Calu3 (cell line): ENCODE results near the gene ZNF547. TPM values are rescaled to one million over a fixed set of nuclear protein-coding genes. Genes with fewer than 3 reads are reported as not detected.

Experiments
- Bru-seq: library from RNA; stranded (reverse); fragments of 400-500 nt; gene quantifications from one replicate; lab custom pipeline; 2021; lab: Mats Ljungman, UMichigan
- BruChase-seq, 2 experiments: library from RNA; stranded (reverse); fragments of 400-500 nt; gene quantifications; one replicate each; lab custom pipeline; 2021; lab: Mats Ljungman, UMichigan
- BruUV-seq: library from RNA; stranded (reverse); fragments of 400-500 nt; replicated peaks from 2 replicates; lab custom pipeline; 2021; lab: Mats Ljungman, UMichigan
- CTCF ChIA-PET: fragments of 300-600 bp; sonication (Branson Sonifier 250); formaldehyde crosslinking; loops from one replicate; lab custom pipeline; 2022; ENCODE audit warnings: antibody characterized with exemption; lab: Charles Lee
- DNase-seq: peaks from one replicate; pipeline ENCODE4 v3.0.0; 2022
- H3K27ac Mint-ChIP-seq: one replicate; pipeline ENCODE4 v1.8.0; 2022; ENCODE audit warnings: mixed read lengths; ENCODE audit not compliant: unreplicated experiment
- H3K27me3 Mint-ChIP-seq: one replicate; pipeline ENCODE4 v1.8.0; 2022; ENCODE audit warnings: mixed read lengths; ENCODE audit not compliant: unreplicated experiment
- H3K36me3 Mint-ChIP-seq: one replicate; pipeline ENCODE4 v1.8.0; 2022; ENCODE audit warnings: mild to moderate bottlenecking, moderate library complexity, mixed read lengths; ENCODE audit not compliant: insufficient read depth, unreplicated experiment
- H3K4me1 Mint-ChIP-seq: one replicate; pipeline ENCODE4 v1.8.0; 2022; ENCODE audit warnings: mild to moderate bottlenecking, low read depth, mixed read lengths; ENCODE audit not compliant: unreplicated experiment
- H3K4me3 Mint-ChIP-seq: one replicate; pipeline ENCODE4 v1.8.0; 2022; ENCODE audit warnings: mild to moderate bottlenecking, low read depth, moderate library complexity, mixed read lengths; ENCODE audit not compliant: unreplicated experiment
- H3K9me3 Mint-ChIP-seq: one replicate; pipeline ENCODE4 v1.8.0; 2022; ENCODE audit warnings: low read depth, mixed read lengths; ENCODE audit not compliant: unreplicated experiment
- intact Hi-C: fragments of 100-400 bp; cut with micrococcal nuclease; formaldehyde crosslinking; loops from one replicate; pipeline ENCODE4 v1.10.0; 2022; ENCODE audit not compliant: unreplicated experiment
- long read RNA-seq: library from polyadenylated mRNA; stranded (forward); transcript quantifications from one replicate; pipeline ENCODE4 v2.0.0, GENCODE V29; 2022
- total RNA-seq: library from RNA; stranded (reverse); gene quantifications from 2 replicates; pipeline ENCODE4 v1.2.3, GENCODE V29; 2022
- TF ChIP-seq, protein P1 (sequence below): fragments of 200-600 bp; IDR thresholded peaks from one replicate; pipeline ENCODE4 v1.8.0; 2022; ENCODE audit warnings: antibody characterized with exemption; ENCODE audit not compliant: unreplicated experiment

Gene ZNF547
- 7.2 and 7.7 TPM in 2 replicates for total RNA-seq
- Bru-seq, nascent RNA, result percentile 73 among the genes with signal in this experiment
- BruChase-seq, experiment 1, labeled RNA remaining after a 6-hour chase, result percentile 85 among the genes with signal in this experiment
- BruChase-seq, experiment 2, labeled RNA remaining after a 2-hour chase, result percentile 78 among the genes with signal in this experiment
- long read RNA-seq, partial matches to known transcripts, result 0 of 5 reads
- long read RNA-seq, other reads (novel, unspliced or antisense), result 1 of 5 reads

DNA sequence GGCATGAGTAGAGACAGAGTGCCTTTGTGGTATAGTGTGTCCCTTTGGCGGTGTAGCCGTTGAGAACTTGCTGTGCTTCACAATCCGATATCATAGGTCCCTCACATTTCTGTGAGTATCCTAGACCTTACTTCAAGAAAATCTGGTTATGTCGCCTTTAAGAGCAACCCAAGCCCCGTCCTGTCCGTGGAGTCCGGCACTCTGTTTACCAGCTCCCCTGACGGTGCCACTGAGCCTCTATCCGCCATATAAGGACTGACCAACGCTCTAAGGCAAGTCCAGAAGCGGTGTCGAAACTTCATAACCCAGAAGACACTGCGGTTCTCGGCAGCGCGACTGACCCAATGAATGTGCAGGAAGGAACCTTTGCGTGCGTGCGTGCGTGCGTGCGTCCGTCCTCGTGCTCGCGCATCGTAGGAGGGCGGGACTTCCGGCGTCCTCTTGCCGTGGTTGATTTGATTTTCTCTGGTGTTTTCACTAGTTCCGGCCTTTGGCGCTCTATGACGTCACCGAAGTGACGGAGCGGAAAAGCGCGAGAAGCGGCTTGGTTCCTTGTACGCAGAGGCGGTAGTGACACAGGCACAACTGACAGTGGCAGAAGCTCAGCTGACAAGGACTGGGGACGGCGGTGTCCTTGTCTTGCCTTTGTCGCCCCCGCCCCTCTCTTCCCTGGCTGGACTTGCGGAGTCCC is at the start of gene ZNF547, which contains the start of gene TRAPPC2B:
TSS of gene ZNF547 (plus strand) at position 555 of the 691 bp plus-strand sequence. CDS start 5,005 bp downstream, outside the sequence.
TSS of gene TRAPPC2B (plus strand) at position 555 of the 691 bp plus-strand sequence. CDS start 1,283 bp downstream, outside the sequence.
- peaks cover 12% of the 10 kb centered on the region for H3K9me3 Mint-ChIP-seq
- H3K4me3 Mint-ChIP-seq, result peak within 1 kb of the TSS; percentile 91
- intact Hi-C loops, result loop anchor here (1.0 to 5.0 kb wide), 2 partner anchors 26 to 41 kb away; partner anchors contain the start of genes ZNF543 and ZNF548
- TF ChIP-seq, protein P1, sequence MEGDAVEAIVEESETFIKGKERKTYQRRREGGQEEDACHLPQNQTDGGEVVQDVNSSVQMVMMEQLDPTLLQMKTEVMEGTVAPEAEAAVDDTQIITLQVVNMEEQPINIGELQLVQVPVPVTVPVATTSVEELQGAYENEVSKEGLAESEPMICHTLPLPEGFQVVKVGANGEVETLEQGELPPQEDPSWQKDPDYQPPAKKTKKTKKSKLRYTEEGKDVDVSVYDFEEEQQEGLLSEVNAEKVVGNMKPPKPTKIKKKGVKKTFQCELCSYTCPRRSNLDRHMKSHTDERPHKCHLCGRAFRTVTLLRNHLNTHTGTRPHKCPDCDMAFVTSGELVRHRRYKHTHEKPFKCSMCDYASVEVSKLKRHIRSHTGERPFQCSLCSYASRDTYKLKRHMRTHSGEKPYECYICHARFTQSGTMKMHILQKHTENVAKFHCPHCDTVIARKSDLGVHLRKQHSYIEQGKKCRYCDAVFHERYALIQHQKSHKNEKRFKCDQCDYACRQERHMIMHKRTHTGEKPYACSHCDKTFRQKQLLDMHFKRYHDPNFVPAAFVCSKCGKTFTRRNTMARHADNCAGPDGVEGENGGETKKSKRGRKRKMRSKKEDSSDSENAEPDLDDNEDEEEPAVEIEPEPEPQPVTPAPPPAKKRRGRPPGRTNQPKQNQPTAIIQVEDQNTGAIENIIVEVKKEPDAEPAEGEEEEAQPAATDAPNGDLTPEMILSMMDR, result no peak
- DNase-seq, result peak; percentile 99
- no TSS peak for BruUV-seq
- H3K36me3 Mint-ChIP-seq, result peaks cover 38% of the 10 kb centered on the region
- peak within 1 kb of the TSS; percentile 99 for H3K27ac Mint-ChIP-seq
- no peaks in the 10 kb centered on the region for H3K27me3 Mint-ChIP-seq
- peaks cover 21% of the 10 kb centered on the region for H3K4me1 Mint-ChIP-seq
- CTCF ChIA-PET, result interaction anchor here (1.3 kb wide), 1 partner anchor 26 kb away, joined by 5 read pairs; the partner anchor contains the start of gene ZNF548

DNA sequence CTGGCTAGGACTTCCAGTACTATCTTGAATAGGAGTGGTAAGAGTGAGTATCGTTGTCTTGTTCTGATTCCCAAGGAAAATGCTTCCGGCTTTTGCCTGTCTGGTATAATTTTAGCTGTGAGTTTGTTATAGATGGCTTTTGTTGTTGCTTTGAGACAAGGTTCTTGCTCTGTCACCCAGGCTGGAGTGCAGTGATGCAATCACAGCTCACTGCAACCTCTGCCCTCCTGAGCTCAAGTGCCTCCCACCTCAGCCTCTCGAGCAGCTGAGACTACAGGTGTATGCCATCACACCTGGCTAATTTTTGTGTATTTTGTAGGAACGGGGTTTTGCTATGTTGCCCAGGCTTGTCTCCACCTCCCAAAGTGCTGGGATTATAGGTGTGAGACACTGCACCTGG is 49.2 kb upstream of the ZNF547 start:
- Mint-ChIP-seq H3K27me3 (peaks cover 33% of the 10 kb centered on the region), H3K4me1 (no peaks in the 10 kb centered on the region), H3K27ac (no peak overlapping the region), H3K4me3 (no peak overlapping the region), H3K9me3 (peaks cover 15% of the 10 kb centered on the region), H3K36me3 (peaks cover 5% of the 10 kb centered on the region)
- no peak for DNase-seq
- intact Hi-C loops, result no loop called here
- CTCF ChIA-PET, result no interaction called here
- TF ChIP-seq, protein P1, result no peak
- no TSS peak for BruUV-seq

GRCh38 chr19:57317503-57317902 is 45.8 kb upstream of the ZNF547 start:
- Mint-ChIP-seq H3K27me3 (peaks cover 33% of the 10 kb centered on the region), H3K27ac (no peak overlapping the region), H3K4me1 (peaks cover 21% of the 10 kb centered on the region), H3K36me3 (peaks cover 28% of the 10 kb centered on the region), H3K4me3 (no peak overlapping the region), H3K9me3 (peaks cover 11% of the 10 kb centered on the region)
- no TSS peak for BruUV-seq
- CTCF ChIA-PET, result no interaction called here
- TF ChIP-seq, protein P1, result no peak
- no peak for DNase-seq
- intact Hi-C loops, result no loop called here

GRCh38 chr19:57319869-57320179 is 43.5 kb upstream of the ZNF547 start:
- intact Hi-C loops, result loop anchor here (5.0 kb wide), 1 partner anchor 42 kb away; the partner anchor contains the start of genes TRAPPC2B and ZNF547
- BruUV-seq, result TSS peak; percentile 99
- H3K36me3 Mint-ChIP-seq, result peaks cover 41% of the 10 kb centered on the region

More at GRCh38 chr19:57319869-57320179, 43.5 kb upstream of the ZNF547 start:
- CTCF ChIA-PET, result interaction anchor here (0.7 kb wide), 1 partner anchor 32 kb away, joined by 3 read pairs; no protein-coding TSS in a partner anchor
- H3K9me3 Mint-ChIP-seq, result peaks cover 10% of the 10 kb centered on the region
- peaks cover 24% of the 10 kb centered on the region for H3K27me3 Mint-ChIP-seq
- H3K27ac Mint-ChIP-seq, result peak overlapping the region; percentile 70
- peaks cover 24% of the 10 kb centered on the region for H3K4me1 Mint-ChIP-seq
- TF ChIP-seq, protein P1, result no peak
- DNase-seq, result no peak
- H3K4me3 Mint-ChIP-seq, result peak overlapping the region; percentile 74
